ENCODE data around the gene CARMIL3. TPM values are rescaled to one million over a fixed set of nuclear protein-coding genes. Genes with fewer than 3 reads are reported as not detected.

CARMIL3 gene
- total and polyA plus RNA-seq, 2 of the 8 experiments (the other 6 are each of a cell fraction or from before 2014, with no cell fraction given): 6.0 to 9.0 TPM

DNA sequence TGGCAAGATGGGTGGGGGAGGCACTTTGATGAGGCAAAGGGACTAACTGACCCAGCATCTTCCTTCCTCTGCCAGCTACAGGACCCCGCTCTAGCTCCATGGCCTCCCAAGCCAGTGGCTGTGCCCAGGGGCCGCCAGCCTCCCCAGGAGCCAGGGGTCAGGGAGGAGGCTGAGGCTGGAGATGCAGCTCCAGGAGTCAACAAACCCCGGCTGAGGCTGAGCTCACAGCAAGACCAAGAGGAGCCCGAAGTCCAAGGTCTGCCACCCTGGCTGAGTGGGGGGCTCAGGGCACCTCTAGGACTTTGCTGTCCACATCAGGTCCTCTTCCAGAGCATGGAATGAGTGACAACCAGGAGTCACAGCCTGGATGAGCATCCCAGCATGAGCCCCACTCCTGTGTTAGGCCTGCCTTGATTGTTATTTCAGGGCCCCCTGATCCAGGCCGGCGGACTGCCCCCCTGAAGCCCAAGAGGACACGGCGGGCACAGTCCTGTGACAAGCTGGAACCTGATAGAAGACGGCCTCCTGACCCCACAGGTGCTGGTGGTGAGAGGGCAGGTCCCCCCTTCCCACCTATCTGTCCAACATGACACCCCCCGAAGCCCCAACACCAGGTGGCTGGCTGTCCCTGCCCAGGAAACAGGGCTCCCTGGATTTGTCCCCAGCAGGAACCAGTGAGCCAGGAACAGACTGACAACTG lies 17.1 kb downstream of the CARMIL3 start:
- H2AK5ac ChIP-seq (ENCODE audit: low read depth, low read length): no peak overlapping the region
- H3K27ac ChIP-seq (ENCODE audit: low read depth, low read length): no peak overlapping the region
- H3K14ac ChIP-seq (ENCODE audit: insufficient read length): no peak overlapping the region
- no peak overlapping the region for H3K9ac ChIP-seq (replicated peaks in 1 of 4; ENCODE audit: extremely low read depth in 1 of 4, low read depth in 3 of 4, low read length in 3 of 4)
- no peak overlapping the region for H2BK5ac ChIP-seq (ENCODE audit: low read depth, low read length)
- no peaks in the 10 kb centered on the region; a peak in 1 of 7 replicates for H3K27me3 ChIP-seq (replicated peaks in 1 of 4; ENCODE audit: control insufficient read depth in 3 of 4, extremely low read depth in 1 of 4, insufficient read depth in 3 of 4, low read length in 3 of 4)
- H3K4me2 ChIP-seq (ENCODE audit: insufficient read depth in 1 of 2, low read depth in 2 of 2, low read length in 2 of 2): no peak overlapping the region
- no peaks in the 10 kb centered on the region for H3K36me3 ChIP-seq (ENCODE audit: control insufficient read depth in 2 of 4, insufficient read depth in 4 of 4, low read length in 3 of 4)
- no peak overlapping the region for H3K18ac ChIP-seq (ENCODE audit: extremely low read depth, low read length)
- H3K79me1 ChIP-seq (ENCODE audit: low read depth, low read length): no peaks in the 10 kb centered on the region
- H3K79me2 ChIP-seq (ENCODE audit: control insufficient read depth in 1 of 2, insufficient read depth in 2 of 2, low read length in 2 of 2): no peaks in the 10 kb centered on the region
- H3K4me1 ChIP-seq (replicated peaks in 1 of 4; ENCODE audit: control insufficient read depth in 3 of 4, insufficient read depth in 4 of 4, low read length in 3 of 4): no peaks in the 10 kb centered on the region
- no peaks in the 10 kb centered on the region for H4K20me1 ChIP-seq (replicated peaks in 1 of 2; ENCODE audit: control insufficient read depth in 1 of 2, insufficient read depth in 2 of 2, low read length in 2 of 2)
- no peak overlapping the region for H3K56ac ChIP-seq (replicated peaks; ENCODE audit: insufficient read length, low read depth, low read length)
- H2AFZ ChIP-seq (ENCODE audit: low read length): no peak overlapping the region
- no peak overlapping the region for H3K4ac ChIP-seq (replicated peaks; ENCODE audit: insufficient read length, low read depth, low read length)
- H2BK15ac ChIP-seq (ENCODE audit: low read length): no peak overlapping the region
- TF ChIP-seq BACH1 (IDR thresholded peaks at IDR 0.05; ENCODE audit: low read length) (no peak), SP4 (IDR thresholded peaks at IDR 0.05; ENCODE audit: low read length) (no peak), SAP30 (IDR thresholded peaks at IDR 0.05; ENCODE audit: insufficient read depth, insufficient replicate concordance, low read length) (no peak), RXRA (IDR thresholded peaks at IDR 0.05; ENCODE audit: insufficient read depth, low read depth, low read length) (no peak), YY1 (IDR thresholded peaks at IDR 0.05; ENCODE audit: low read depth, low read length) (no peak), HDAC2 (IDR thresholded peaks at IDR 0.05; ENCODE audit: borderline replicate concordance in 1 of 2, low read depth in 2 of 2, low read length in 2 of 2) (no peak), CHD2 (IDR thresholded peaks at IDR 0.05; ENCODE audit: low read length) (no peak), ASH2L (IDR thresholded peaks at IDR 0.05; ENCODE audit: low read length) (no peak)
- TF ChIP-seq, protein P1, sequence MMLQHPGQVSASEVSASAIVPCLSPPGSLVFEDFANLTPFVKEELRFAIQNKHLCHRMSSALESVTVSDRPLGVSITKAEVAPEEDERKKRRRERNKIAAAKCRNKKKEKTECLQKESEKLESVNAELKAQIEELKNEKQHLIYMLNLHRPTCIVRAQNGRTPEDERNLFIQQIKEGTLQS (IDR thresholded peaks at IDR 0.05; ENCODE audit: insufficient read depth, low read depth, low read length): no peak
- TF ChIP-seq, protein P2, sequence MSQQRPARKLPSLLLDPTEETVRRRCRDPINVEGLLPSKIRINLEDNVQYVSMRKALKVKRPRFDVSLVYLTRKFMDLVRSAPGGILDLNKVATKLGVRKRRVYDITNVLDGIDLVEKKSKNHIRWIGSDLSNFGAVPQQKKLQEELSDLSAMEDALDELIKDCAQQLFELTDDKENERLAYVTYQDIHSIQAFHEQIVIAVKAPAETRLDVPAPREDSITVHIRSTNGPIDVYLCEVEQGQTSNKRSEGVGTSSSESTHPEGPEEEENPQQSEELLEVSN (IDR thresholded peaks at IDR 0.05): no peak
- no peak overlapping the region for H3K23ac ChIP-seq (ENCODE audit: insufficient read length)
- no peak overlapping the region for H2BK120ac ChIP-seq (replicated peaks; ENCODE audit: low read depth, low read length)
- H4K91ac ChIP-seq (replicated peaks; ENCODE audit: insufficient read length, low read length): no peak overlapping the region
- no peak overlapping the region for H4K5ac ChIP-seq (ENCODE audit: insufficient read length, low read depth, low read length)
- no peak for DNase-seq (ENCODE audit: low read depth in 1 of 2, low spot score in 2 of 2)
- H2BK12ac ChIP-seq (ENCODE audit: low read depth, low read length): no peak overlapping the region
- ChIA-PET CTCF (ENCODE audit: partially characterized antibody) (interaction anchor here (1.0 to 23.8 kb wide), 9 partner anchors 8 to 116 kb away, joined by 3 to 316 read pairs (median 4); partner anchors contain the start of genes CARMIL3, DHRS4 and PCK2), POLR2A (ENCODE audit: partially characterized antibody) (interaction anchor here (1.0 to 27.2 kb wide), 6 partner anchors 12 to 93 kb away, joined by 4 to 626 read pairs (median 11); partner anchors contain the start of genes CARMIL3, IRF9 and PCK2)
- H3K4me3 ChIP-seq (ENCODE audit: extremely low read depth in 1 of 4, insufficient read depth in 2 of 4, low read depth in 3 of 4, low read length in 4 of 4): no peak overlapping the region
- H3K9me3 ChIP-seq (ENCODE audit: insufficient read depth in 2 of 2, low read depth in 1 of 2, low read length in 1 of 2): no peaks in the 10 kb centered on the region
- H4K8ac ChIP-seq (ENCODE audit: extremely low read depth, insufficient read depth, low read length): peak overlapping the region; percentile 35; the same call in 1 of the 2 replicates
- 84% methylated on average over 9 of the region's 10 CpGs; no CpG with 5 or more reads in 1 of the 2 experiments for WGBS, 2 experiments (ENCODE audit: extremely low coverage in 1 of 2, insufficient coverage in 1 of 2, insufficient read length in 1 of 2, insufficient replicate concordance in 2 of 2, low coverage in 1 of 2, low lambda C conversion rate in 2 of 2, missing lambda C conversion rate in 1 of 2)
- H3K23me2 ChIP-seq (ENCODE audit: low read depth, low read length): no peaks in the 10 kb centered on the region
- no peak overlapping the region for H2BK20ac ChIP-seq (ENCODE audit: low read length)
- FAIRE-seq: no peak

Data from H1 (cell line).